NCI-H2029 (cell line): ENCODE data around the gene CFL1.
"Not testable (repeated sequence)": the region's sequence is repeated elsewhere in the genome, so short reads cannot be mapped to it uniquely, and the experiment has no call there.

ENCODE experiments used
- DNase-seq: peaks from one replicate; lab custom pipeline; 2025; lab: John Stamatoyannopoulos, UW

Gene CFL1

GRCh38 chr11:65857853-65858680, at the start of gene CFL1:
Gene CFL1, minus strand, starts transcription at chr11:65858180. Its CDS starts 81 bp downstream, at chr11:65858099.
- DNase-seq = peak; percentile 97

DNA sequence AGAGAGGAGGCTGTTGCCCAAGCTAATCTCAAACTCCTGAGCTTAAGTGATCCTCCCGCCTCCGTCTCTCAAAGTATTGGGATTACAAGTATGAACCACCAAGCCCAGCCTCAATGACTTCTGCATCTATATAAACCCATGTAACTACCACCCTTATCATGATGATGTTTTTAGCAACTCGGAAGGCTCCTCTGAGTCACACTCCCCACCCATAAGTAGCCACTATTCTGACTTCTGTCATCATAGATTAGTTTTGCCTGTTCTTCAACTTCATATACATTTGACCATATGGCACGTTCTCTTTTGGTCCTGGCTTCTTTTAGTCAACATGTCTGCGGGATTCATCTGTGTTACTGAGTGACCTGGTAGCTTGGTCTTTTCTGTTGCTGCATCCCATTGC, 48.6 kb upstream of the CFL1 start:
- DNase-seq = no peak

GRCh38 chr11:65903715-65904114, 45.7 kb upstream of the CFL1 start:
- DNase-seq = no peak

DNA sequence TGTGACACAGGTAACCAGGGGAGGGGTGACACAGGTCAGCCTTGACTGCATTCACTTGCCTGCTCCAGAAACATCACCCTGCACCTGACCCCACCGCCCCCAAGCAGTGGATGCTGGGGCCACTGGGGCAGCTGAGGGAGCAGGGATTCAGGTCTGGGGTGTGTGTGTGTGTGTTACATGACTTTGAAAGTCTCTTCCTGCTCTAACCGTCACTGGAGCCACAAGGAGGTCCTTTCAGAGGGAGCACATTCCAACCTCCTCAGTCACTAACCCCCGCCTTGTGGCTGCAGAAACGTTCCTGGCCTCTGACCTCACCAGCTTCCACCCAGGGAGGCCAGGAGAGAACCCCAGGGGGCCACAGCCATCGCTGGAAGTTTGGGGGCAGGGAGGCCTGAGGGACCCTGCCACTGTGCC, 45.1 kb upstream of the CFL1 start:
- no peak for DNase-seq

DNA sequence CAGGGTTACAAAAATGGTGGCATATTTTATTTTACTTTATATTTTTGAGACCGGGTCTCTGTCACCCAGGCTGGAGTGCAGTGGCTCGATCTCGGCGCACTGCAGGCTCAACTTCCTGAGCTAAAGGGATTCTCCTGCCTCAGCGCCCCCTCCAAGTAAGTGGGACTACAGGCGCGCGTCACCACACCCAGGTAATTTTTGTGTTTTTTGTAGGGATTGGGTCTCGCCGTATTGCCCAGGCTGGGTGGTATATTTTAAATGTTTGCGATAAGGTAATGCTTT, 42.9 kb upstream of the CFL1 start:
- no peak for DNase-seq

- DNase-seq = peak; percentile 45
Observed at GRCh38 chr11:65900125-65900898, 42.3 kb upstream of the CFL1 start, which contains the start of gene FOSL1. Gene FOSL1, minus strand, starts transcription at chr11:65900388. Its CDS starts 49 bp downstream, at chr11:65900339.

DNA sequence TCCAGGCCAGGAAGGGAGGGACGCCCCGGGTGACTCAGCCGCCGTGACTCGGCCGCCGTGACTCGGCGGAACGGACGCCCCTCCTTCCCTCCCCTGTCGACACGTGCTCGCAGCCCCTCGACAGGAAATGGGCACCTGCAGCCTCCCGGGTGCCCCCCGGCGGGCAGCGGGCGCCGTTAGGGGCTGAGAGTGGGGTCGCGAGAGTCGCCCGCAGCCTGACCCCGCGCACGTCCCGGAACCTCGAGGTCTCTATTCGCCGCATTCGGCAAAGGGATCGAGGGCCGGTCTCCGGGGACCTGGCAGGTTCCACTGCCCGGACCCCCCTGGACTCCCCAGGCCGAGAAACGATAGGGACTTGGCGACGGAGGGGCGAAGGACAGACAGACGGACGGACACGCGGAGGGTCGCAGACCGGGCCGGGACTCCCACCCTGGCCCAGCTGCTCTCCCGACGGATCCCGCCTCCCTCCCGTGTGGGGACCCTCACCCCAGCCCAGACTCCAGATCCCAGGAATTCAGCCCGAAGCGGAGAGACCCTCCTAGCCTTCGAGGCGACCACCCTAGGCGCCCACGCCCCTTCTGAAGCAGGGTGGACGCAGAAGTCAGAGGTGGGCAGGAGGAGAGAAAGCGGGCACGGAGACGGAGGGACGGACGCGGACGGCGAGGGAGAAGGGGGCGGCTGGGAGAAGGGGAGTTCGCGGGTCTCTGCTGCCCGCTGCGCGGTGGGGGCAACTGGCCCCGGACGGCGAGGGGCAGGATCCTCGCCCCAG, 41.6 kb upstream of the CFL1 start:
- no peak for DNase-seq

DNA sequence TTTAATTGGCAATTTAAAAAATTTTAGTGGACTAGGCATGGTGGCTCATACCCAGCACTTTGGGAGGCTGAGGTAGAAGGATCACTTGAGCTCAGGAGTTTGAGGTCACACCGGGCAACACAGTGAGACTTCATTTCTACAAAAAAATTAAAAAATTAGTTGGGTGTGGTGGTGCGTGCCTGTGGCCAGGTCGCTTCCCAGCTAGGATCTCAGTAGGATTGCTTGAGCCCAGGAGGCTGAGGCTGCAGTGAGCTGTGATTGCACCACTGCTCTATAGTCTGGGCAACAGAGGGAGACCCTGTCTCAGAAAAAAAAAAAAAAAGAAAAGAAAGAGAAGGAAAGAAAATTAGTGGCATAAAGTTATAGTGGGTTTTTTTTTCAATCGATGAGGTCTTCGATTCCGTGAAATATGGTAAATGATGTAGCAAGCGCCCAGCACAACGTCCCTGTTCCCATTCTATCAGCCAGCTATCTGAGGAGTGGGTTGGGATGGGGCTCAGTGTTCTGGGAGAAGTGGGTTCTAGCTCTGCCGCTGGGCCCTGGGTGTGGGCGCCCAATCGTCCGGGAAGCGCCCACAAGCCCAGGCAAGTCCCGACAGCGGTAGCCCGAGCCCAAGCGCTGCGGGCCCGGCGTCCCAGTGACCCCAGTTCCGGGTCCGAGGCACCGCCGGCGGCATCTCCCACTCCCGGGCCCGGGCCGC, 40.8 kb upstream of the CFL1 start:
- DNase-seq = no peak

DNA sequence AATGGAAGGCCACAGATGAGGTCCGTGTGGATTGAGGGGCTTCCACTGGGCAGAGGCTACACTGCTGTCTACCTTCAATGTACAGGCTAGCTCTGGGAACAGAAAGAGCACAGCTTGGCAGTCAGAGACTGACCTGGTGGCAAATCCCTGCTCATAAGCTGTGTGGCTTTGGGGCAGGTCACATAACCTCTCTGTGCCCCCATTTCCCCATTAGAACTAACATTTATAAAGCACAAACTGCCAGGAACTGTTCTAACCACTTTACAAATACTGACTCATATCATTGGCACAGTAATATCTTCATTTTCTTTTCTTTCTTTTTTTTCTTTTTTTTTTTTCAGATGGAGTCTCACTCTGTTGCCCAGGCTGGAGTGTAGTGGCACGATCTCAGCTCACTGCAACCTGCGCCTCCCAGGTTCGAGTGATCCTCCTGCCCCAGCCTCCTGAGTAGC, 39.1 kb upstream of the CFL1 start:
- no peak for DNase-seq

- DNase-seq = no peak
Observed at GRCh38 chr11:65896034-65896999, 38.3 kb upstream of the CFL1 start.

DNA sequence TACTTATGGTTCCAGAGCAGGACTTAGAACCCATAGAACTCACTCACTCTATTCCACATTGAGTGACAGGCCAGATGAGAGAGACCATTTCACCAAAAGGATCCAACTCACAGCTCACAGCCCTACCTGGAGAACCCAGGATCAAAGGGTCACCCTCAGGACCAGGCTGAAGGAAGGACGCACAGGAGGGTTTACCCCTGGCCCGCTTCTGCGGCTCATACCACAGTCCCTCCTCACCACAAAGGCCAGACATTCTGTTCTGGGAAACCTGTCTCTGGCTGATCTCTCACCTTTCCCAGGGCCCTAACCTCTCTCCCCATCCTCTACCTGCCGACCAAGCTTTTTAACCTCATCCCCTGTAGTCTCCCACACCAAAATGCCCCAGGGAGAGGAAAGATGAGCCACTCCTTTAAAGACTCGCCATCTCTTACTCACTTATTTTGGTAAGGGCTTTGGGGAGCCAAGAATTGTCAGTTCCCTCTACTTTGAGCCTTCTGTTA, 37.6 kb upstream of the CFL1 start:
- DNase-seq = no peak

GRCh38 chr11:65894034-65894591, 36.1 kb upstream of the CFL1 start:
- DNase-seq = no peak

DNA sequence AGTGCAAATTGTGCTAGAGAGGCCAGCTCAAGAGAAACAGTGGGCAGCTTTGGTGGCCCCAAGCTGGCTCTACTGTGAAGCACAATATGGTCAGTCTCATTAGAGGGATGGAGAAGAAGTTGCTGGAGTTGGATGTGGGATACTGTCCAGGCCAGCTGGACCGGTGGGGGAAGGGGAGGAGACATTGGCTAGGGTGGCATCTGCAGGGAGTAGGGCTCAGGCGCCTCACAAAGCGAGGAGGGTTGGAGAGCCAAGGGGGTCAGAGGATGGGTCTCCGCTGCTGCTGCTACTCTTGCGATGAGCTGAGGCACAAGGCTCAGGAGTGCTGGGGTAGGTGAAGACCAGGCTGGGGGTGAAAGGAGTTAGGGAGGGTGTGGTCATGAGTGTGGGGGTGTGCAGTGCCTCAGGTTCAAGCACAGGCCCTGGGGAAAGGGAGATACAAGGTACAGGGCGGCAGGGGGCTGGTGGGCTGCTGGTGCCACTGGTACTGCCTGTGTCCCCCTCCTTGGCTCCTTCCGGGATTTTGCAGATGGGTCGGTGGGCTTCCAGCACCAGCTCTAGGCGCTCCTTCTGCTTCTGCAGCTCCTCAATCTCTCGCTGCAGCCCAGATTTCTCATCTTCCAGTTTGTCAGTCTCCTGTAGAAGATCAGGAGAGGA, 34.8 kb upstream of the CFL1 start:
- DNase-seq = no peak

- not testable (repeated sequence) for DNase-seq
Observed at GRCh38 chr11:65892137-65892540, 34.2 kb upstream of the CFL1 start.

DNA sequence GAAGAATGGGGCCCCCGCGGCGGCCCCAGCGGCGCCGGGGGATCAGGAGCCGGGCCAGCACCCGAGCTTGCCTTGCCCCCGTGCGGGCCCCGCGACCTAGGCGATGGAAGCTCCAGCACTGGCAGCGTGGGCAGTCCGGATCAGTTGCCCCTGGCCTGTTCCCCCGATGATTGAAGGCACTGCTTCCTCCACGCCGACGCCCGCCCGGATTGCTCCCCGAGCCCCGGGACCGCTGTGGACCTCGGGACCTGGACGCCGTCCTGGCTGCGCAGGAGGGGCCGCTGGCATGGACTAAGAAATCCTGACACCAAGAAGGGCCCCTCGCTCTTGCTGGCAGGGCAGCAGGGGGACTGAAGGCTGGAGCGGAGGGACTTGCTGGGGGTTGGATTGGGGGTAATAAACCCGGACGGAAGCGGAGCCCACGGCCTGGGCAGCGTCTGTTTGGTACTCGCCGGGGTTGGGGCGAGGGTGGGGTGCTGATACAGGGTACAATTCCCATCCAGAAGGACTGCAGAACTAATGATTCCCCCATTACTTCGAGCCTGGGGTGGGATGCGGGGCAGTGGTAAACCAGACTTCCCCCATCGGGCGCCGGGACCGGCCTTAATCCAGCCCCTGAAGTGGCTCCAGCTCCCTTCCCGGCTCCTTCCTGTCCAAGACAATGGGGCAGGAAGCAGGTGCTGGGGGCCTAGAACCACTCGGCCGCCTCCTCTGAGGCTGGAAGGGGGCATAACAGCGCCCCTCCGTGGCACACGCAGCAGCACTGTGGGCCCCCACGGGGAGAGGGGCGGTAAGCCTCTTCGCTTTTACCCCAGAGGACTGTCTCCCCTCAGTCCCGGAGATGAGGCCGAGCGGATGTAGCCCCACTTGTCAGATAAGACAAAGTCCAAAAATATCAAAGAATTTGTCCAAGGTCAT, 33.5 kb upstream of the CFL1 start:
- peak; percentile 36 for DNase-seq

GRCh38 chr11:65890324-65891218, 32.6 kb upstream of the CFL1 start, which contains the start of gene CCDC85B:
Gene CCDC85B, plus strand, starts transcription at chr11:65890673. Its CDS starts 111 bp downstream, at chr11:65890784.
- peak; percentile 91 for DNase-seq

- peak; percentile 93 for DNase-seq
Observed at GRCh38 chr11:65888163-65888814, 30.3 kb upstream of the CFL1 start, which contains the start of gene FIBP. Gene FIBP, minus strand, starts transcription at chr11:65888471. Its CDS starts 53 bp downstream, at chr11:65888418.
